ENCODE results near the gene SLC18A3.

Gene SLC18A3

DNA sequence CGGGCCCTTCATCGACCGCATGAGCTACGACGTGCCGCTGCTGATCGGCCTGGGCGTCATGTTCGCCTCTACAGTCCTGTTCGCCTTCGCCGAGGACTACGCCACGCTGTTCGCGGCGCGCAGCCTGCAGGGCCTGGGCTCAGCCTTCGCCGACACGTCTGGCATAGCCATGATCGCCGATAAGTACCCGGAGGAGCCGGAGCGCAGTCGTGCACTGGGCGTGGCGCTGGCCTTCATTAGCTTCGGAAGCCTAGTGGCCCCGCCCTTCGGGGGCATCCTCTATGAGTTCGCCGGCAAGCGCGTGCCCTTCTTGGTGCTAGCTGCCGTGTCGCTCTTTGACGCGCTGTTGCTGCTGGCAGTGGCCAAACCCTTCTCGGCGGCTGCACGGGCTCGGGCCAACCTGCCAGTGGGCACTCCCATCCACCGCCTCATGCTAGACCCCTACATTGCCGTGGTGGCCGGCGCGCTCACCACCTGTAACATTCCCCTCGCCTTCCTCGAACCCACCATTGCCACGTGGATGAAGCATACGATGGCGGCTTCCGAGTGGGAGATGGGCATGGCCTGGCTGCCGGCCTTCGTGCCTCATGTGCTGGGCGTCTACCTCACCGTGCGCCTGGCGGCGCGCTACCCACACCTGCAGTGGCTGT is 1.2 kb downstream of the SLC18A3 start:
- no peak for DNase-seq (ENCODE audit: low read depth in 2 of 2, low spot score in 1 of 2)

- no peak for DNase-seq (ENCODE audit: low read depth in 2 of 2, low spot score in 1 of 2)
These were observed 1.9 kb downstream of the SLC18A3 start for GRCh38 chr10:49611816-49612512.

GRCh38 chr10:49612513-49613164 is 2.5 kb downstream of the SLC18A3 start:
- no peak for DNase-seq (ENCODE audit: low read depth in 2 of 2, low spot score in 1 of 2)

DNA sequence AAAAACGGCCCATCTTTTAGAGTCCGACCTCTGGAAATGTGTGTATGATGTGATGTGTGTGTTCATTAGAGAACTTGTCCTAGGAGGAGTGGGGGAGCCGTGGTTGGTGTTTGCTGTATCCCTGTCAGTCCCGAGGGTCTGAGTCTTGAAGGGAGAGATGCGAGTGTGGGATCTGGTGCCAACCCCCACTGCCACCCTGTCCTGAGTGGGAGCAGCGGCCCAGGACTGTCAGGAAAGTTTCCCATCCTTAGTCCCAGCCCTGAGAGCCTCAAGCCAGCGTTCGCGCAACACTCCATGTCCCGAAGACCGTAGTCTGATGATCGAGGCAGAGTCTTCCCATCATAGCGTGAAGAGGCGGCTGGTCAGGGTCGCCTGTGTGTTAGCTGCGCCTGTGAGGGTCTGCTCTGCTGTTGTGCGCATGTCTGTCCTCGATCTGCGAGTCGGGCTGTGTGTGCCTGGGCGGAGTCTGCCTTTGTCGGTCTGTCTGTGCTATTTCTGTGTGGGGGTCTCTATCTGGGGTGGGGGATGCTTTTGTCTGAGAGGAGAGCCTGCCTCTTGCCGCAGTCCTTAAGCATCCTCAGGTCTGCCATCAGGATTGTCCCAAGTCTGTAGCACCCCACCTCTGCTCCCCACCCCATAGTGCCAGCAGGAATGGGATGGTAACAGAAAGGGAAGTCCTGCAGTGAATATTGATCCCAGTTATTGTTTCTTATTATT is 3.2 kb downstream of the SLC18A3 start:
- no peak for DNase-seq (ENCODE audit: low read depth in 2 of 2, low spot score in 1 of 2)

DNA sequence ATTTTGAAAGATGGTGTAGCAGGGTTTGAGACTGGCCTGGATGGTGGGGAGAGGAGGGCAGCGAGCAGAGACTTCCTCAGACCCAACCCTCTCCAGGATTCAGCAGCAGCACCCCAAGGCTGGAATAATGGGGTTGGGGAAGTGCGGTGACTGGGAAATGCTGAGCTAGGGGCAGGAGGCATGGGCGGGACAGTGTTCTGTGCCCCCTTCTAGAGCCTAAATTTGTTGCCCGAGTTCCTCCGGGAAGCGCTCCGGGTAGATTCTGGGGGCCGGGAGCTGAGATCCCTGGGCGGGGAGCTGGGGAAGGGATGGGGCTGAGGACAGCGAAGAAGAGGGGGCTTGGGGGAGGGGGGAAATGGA is 3.8 kb downstream of the SLC18A3 start, which contains the start of gene CHAT:
CHAT (plus strand) TSS at position 156 of the 360 bp plus-strand sequence; CDS start at position 309, 153 bp downstream.
- no peak for DNase-seq (ENCODE audit: low read depth in 2 of 2, low spot score in 1 of 2)

DNA sequence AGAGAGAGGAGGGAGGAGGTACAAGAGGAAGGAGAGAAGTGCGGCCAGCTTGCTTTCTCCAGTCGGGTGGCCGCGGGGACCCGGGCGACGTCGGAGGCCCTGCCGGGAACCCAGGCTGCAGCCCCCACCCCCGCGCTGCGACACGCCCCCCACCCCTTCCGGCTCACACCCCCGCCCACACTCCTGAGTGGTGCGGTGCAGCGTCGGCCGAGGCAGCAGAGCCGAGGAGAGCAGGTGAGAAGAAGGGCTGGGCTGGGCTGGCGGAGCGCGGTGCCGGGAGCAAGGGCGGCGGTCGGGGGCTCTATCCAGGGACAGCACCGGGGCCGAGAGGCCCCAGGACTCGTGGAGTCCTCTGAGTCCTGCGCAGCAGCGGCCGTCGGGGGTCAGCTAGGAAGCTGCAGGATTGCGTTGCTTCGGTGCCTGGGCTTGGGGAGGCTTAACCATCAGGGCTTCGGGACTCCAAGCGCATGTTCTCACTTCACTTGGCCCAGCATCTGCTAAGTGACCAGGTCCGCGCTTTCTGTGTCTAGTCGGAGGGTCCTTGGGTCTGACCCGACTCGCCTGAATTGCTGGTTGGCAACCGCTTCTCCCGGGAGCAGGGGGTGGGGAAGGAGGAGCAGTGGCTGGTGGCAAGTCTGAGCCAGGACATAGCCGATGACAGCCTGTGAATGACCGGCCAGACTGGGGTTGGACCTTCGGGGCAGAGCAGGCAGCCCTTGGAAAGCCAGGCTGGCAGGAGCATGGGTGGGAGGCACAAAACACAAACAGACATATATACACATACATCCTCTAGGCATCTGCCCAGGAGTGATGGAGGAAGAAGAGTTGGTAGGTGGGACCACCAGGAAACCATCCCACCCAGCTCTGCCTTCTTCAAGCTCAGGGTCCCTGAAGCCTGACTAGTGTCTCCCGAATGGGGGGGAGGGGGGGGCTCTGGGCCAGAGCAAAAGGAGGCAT is 4.4 kb downstream of the SLC18A3 start:
- no peak for DNase-seq (ENCODE audit: low read depth in 2 of 2, low spot score in 1 of 2)

GRCh38 chr10:49615213-49615612 is 5.1 kb downstream of the SLC18A3 start:
- no peak for DNase-seq (ENCODE audit: low read depth in 2 of 2, low spot score in 1 of 2)

GRCh38 chr10:49615721-49616120 is 5.6 kb downstream of the SLC18A3 start:
- no peak for DNase-seq (ENCODE audit: low read depth in 2 of 2, low spot score in 1 of 2)

DNA sequence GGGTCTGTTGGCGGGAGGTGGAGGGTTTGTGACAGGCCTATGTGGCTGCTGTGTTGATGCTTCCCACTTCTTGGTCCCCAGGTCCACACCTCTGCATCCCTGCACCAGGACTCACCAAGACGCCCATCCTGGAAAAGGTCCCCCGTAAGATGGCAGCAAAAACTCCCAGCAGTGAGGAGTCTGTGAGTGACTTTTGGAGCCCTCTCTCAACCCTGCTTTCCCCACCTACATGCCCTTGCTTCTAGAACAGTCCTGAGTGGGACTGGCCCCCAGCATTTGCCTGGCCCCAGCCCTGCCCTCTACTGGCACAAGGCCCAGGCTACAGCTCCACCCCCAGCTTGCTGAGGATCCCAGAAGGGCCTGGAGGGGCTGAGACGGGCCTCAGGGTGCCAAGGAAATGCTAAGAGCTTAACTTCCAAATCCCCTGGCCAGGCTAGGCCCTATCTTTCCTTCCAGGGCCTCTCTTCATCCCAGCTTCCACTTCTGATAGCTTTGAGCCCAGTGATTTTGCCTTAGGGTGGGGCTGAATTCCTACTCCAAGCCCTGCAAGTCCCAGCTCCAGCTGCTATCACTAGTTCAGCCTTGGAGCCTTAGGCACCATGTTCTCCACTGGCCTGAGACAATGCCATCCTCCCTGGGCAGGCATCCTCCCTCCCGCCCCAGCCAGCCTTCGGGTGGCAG is 6.5 kb downstream of the SLC18A3 start:
- no peak for DNase-seq (ENCODE audit: low read depth in 2 of 2, low spot score in 1 of 2)

DNA sequence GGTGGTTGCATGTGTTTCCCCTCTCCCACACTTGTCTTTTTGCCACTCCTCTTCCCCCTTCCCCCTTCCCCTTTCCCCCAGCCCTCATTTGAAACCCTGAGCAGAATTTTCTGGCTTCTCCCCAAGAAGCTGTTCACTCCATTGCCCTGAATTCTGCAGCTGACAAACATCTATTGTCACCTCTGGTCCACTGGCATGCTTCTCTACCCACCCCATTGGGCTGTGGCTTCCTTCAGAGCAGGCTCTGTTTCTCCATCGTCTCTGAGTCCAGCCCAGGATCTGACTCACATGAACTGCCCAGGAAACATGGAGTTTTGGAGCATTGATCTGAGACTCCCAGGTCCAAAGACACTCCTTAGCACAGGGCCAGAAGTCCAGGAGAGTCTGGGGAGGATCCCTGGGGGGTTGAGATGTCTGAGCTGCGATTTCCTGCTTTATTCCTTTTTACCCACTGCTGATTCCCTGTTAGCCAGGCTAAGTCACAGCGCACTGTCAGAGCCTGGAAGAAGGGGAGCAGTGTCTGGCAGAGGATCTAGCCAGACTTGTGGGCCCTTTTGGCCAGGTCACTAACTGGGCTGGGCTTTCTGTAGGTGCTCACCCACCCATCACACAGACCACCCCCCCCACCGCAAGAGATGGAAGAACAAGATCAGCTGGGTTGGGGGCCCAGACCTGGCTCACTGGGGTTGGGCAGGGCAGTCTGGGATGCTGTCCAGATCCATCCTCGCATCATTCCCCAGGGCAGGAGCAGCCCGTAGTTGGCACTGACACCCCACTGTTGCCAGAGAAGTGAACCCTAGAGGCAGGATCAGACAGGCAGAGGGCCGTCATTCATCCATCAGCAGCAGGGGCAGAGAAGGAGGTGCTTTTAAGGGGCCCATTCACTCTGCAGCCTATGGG is 7.3 kb downstream of the SLC18A3 start:
- no peak for DNase-seq (ENCODE audit: low read depth in 2 of 2, low spot score in 1 of 2)

- no peak for DNase-seq (ENCODE audit: low read depth in 2 of 2, low spot score in 1 of 2)
These were observed 8.7 kb downstream of the SLC18A3 start for GRCh38 chr10:49618821-49619220.

GRCh38 chr10:49619613-49620012 is 9.5 kb downstream of the SLC18A3 start:
- DNase-seq (ENCODE audit: low read depth in 2 of 2, low spot score in 1 of 2) = no peak

DNA sequence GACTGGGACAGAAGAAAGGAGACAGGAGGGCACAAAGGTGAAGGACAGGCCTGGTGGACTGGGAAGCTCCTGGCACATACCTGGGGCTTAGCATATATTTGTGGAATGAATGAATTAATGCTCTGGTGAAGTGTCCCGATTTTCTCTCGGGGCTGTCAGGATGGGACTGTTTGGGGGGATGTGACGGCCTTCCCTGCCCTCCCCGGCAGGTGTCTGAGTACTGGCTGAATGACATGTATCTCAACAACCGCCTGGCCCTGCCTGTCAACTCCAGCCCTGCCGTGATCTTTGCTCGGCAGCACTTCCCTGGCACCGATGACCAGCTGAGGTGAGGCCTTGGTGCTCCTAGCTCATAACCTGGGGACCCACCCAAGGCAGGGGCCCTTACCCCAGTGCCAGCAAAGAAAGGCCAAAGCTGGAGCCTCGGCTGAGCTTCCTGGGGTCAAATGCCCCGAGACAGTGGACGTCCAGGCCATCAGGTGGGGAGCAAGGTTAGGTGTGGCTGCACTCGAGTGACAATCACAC is 10.2 kb downstream of the SLC18A3 start:
- no peak for DNase-seq (ENCODE audit: low read depth in 2 of 2, low spot score in 1 of 2)

- no peak for DNase-seq (ENCODE audit: low read depth in 2 of 2, low spot score in 1 of 2)
These were observed 10.8 kb downstream of the SLC18A3 start for GRCh38 chr10:49620841-49621378.

DNA sequence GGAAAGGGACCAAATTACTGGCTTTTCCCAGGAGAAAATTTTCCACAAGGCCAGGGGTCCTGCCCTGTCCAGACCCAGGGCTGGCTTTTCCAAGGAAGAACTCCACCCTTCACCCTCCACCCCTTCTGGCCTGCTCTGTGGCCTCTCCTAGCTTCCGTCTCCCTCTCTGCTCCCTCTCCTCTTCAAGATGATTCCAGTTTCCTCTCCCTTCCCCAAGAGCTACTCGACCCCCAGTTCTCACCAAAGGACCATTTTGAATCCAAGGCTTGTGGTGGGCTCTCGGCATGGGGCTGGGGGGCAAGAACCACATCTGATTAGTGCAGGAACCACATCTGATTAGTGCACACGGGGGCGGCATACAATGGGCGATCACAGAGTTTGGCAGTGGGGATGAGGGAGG is 11.5 kb downstream of the SLC18A3 start:
- no peak for DNase-seq (ENCODE audit: low read depth in 2 of 2, low spot score in 1 of 2)

- no peak for DNase-seq (ENCODE audit: low read depth in 2 of 2, low spot score in 1 of 2)
These were observed 12.6 kb downstream of the SLC18A3 start for GRCh38 chr10:49622426-49623425.

- no peak for DNase-seq (ENCODE audit: low read depth in 2 of 2, low spot score in 1 of 2)
These were observed 14.5 kb downstream of the SLC18A3 start for GRCh38 chr10:49624629-49625028.
